Parathyroid adenoma (tissue), 2 donors: Measurements from ENCODE around the gene FRMD5.
A peak's percentile ranks its signal among the peaks of the same experiment; 100 is the strongest.

Experiments used
- H2AFZ ChIP-seq: fragments of 300-600 bp; sonication (generic); one replicate; pipeline ENCODE4 v1.7.0; 2017; ENCODE audit warnings: antibody characterized with exemption, mild to moderate bottlenecking
- H3K27ac ChIP-seq: fragments of 300-600 bp; sonication (generic); one replicate; pipeline ENCODE4 v1.7.0; 2017
- H3K27me3 ChIP-seq: fragments of 300-600 bp; sonication (generic); one replicate; pipeline ENCODE4 v1.7.0; 2017; ENCODE audit warnings: low read length; ENCODE audit not compliant: control insufficient read depth, insufficient read depth
- H3K36me3 ChIP-seq: fragments of 300-600 bp; sonication (generic); one replicate; pipeline ENCODE4 v1.7.0; 2017; ENCODE audit warnings: low read length; ENCODE audit not compliant: control insufficient read depth, insufficient read depth
- H3K4me1 ChIP-seq: fragments of 300-600 bp; sonication (generic); one replicate; pipeline ENCODE4 v1.7.0; 2017; ENCODE audit warnings: control low read depth
- H3K4me2 ChIP-seq: fragments of 300-600 bp; sonication (generic); one replicate; pipeline ENCODE4 v1.7.0; 2017; ENCODE audit warnings: low read length
- H3K4me3 ChIP-seq: fragments of 300-600 bp; sonication (generic); one replicate; pipeline ENCODE4 v1.7.0; 2017; ENCODE audit warnings: low read depth, low read length
- H3K79me2 ChIP-seq: fragments of 300-600 bp; sonication (generic); one replicate; pipeline ENCODE4 v1.7.0; 2017; ENCODE audit warnings: control low read depth
- H3K9ac ChIP-seq: fragments of 300-600 bp; sonication (generic); one replicate; pipeline ENCODE4 v1.7.0; 2017; ENCODE audit warnings: mild to moderate bottlenecking
- H3K9me3 ChIP-seq: fragments of 300-600 bp; sonication (generic); one replicate; pipeline ENCODE4 v1.7.0; 2017; ENCODE audit warnings: low read length; ENCODE audit not compliant: control insufficient read depth
- TF ChIP-seq, protein P1 (sequence below): fragments of 300-600 bp; sonication (generic); IDR thresholded peaks from one replicate; pipeline ENCODE4 v1.7.0; 2017; ENCODE audit warnings: antibody characterized with exemption, mild to moderate bottlenecking
- donor health status: primary hyperparathyroidism.

The FRMD5 gene

GRCh38 chr15:44045217-44045616, 149.9 kb downstream of the FRMD5 start:
- TF ChIP-seq, protein P1, sequence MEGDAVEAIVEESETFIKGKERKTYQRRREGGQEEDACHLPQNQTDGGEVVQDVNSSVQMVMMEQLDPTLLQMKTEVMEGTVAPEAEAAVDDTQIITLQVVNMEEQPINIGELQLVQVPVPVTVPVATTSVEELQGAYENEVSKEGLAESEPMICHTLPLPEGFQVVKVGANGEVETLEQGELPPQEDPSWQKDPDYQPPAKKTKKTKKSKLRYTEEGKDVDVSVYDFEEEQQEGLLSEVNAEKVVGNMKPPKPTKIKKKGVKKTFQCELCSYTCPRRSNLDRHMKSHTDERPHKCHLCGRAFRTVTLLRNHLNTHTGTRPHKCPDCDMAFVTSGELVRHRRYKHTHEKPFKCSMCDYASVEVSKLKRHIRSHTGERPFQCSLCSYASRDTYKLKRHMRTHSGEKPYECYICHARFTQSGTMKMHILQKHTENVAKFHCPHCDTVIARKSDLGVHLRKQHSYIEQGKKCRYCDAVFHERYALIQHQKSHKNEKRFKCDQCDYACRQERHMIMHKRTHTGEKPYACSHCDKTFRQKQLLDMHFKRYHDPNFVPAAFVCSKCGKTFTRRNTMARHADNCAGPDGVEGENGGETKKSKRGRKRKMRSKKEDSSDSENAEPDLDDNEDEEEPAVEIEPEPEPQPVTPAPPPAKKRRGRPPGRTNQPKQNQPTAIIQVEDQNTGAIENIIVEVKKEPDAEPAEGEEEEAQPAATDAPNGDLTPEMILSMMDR: no peak
- no peak overlapping the region for H3K4me2 ChIP-seq
- H3K9ac ChIP-seq: no peak overlapping the region
- no peaks in the 10 kb centered on the region for H3K36me3 ChIP-seq
- H3K9me3 ChIP-seq: no peaks in the 10 kb centered on the region
- no peaks in the 10 kb centered on the region for H3K4me1 ChIP-seq
- H3K27ac ChIP-seq: no peak overlapping the region
- no peaks in the 10 kb centered on the region for H3K27me3 ChIP-seq
- no peak overlapping the region for H2AFZ ChIP-seq
- H3K79me2 ChIP-seq: no peaks in the 10 kb centered on the region
- H3K4me3 ChIP-seq: no peak overlapping the region

DNA sequence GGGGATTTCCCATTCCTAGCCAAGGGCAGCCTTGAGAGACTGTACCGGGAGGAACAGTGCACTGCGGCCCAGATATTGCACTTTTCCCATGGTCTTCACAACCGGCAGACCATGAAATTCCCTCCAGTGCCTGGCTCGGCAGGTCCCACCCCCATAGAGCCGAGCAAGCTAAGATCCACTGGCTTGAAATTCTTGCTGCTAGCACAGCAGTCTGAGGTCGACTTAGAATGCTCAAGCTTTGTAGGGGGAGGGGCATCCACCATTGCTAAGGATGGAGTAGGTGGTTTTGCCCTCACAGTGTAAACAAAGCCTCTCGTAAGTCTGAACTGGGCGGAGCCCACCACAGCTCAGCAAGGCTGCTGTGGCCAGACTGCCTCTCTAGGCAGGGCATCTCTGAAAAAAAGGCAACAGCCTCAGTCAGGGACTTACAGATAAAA, 156.3 kb downstream of the FRMD5 start:
- TF ChIP-seq, protein P1: no peak
- no peaks in the 10 kb centered on the region for H3K4me1 ChIP-seq
- no peaks in the 10 kb centered on the region for H3K27me3 ChIP-seq
- no peaks in the 10 kb centered on the region for H3K36me3 ChIP-seq
- H2AFZ ChIP-seq: peak overlapping the region; percentile 64
- no peak overlapping the region for H3K9ac ChIP-seq
- H3K4me3 ChIP-seq: no peak overlapping the region
- no peaks in the 10 kb centered on the region for H3K9me3 ChIP-seq
- H3K79me2 ChIP-seq: no peaks in the 10 kb centered on the region
- H3K4me2 ChIP-seq: no peak overlapping the region
- peak overlapping the region; percentile 74 for H3K27ac ChIP-seq

GRCh38 chr15:44035781-44036699, 159.0 kb downstream of the FRMD5 start:
- Histone ChIP-seq H2AFZ (peak overlapping the region; percentile 57), H3K36me3 (no peaks in the 10 kb centered on the region), H3K27ac (peak overlapping the region; percentile 89), H3K27me3 (no peaks in the 10 kb centered on the region), H3K9ac (no peak overlapping the region), H3K79me2 (no peaks in the 10 kb centered on the region), H3K4me3 (no peak overlapping the region), H3K9me3 (no peaks in the 10 kb centered on the region), H3K4me1 (peaks cover 2% of the 10 kb centered on the region), H3K4me2 (no peak overlapping the region)
- TF ChIP-seq, protein P1: no peak

DNA sequence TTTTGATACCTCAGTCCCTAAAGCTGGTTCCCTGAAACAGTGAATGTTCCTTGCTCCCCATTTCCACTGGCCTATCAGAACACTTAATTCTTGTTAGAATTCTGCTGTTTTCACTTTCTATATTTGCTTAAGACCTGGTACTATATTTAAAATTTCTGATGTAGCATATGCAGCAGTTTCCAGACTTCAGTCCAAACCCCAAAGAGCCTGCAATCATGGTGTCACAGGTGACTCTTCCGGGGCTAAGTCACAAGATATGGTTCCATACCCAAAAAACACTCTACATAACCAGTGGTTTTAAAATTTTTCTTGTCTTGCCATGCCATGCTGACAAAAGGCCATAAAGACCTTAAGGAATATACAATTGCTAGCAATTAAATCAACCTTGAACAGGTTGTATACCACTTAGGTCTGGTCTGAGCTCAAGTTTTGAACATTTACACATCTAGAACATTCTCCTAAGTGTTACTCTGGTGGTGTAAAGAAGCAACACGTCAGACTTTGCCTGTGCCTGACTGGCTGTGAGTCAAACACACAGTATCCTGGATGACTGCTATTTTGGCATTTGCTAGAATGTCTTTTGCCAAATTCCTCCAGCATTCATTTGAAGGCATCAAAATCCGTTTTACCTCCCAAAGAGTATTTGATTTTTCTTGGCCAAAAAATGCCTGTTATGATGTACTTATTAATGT, 160.0 kb downstream of the FRMD5 start:
- Histone ChIP-seq H3K27me3 (no peaks in the 10 kb centered on the region), H3K79me2 (no peaks in the 10 kb centered on the region), H3K4me3 (no peak overlapping the region), H3K9ac (no peak overlapping the region), H3K27ac (peak overlapping the region; percentile 89), H3K9me3 (no peaks in the 10 kb centered on the region), H3K4me1 (peaks cover 8% of the 10 kb centered on the region), H3K36me3 (no peaks in the 10 kb centered on the region), H2AFZ (no peak overlapping the region), H3K4me2 (no peak overlapping the region)
- TF ChIP-seq, protein P1: no peak
